GM19324 (cell line): ENCODE data around the gene RTTN.

Source experiments
- ATAC-seq: cut with Tn5 transposase; IDR thresholded peaks from one replicate; pipeline ENCODE4 v1.9.1; 2021; ENCODE audit warnings: mild to moderate bottlenecking, moderate library complexity; ENCODE audit not compliant: unreplicated experiment, low FRiP score

The RTTN gene

GRCh38 chr18:70030728-70031127 lies 174.8 kb downstream of the RTTN start:
- ATAC-seq = no peak

GRCh38 chr18:70029163-70029562 lies 176.3 kb downstream of the RTTN start:
- ATAC-seq = peak; percentile 41

DNA sequence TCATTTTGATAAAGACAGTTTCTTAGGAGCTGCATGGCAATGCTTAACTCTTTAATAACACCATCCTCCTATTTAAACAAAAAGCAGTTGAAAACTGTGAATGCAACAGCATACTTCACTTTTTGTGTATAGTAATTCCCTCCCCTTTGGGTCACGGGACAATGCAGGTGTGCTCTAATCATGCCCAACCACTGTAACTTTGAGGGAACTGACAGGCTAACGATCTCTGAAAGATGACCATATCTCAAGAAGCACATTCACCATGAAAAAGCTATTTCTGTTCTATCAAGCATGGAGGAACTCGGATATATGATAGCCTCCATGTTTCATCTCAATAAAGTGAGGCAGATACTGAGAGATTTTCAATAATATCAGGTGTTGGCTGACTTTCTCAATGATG lies 176.8 kb downstream of the RTTN start:
- peak; percentile 83 for ATAC-seq

DNA sequence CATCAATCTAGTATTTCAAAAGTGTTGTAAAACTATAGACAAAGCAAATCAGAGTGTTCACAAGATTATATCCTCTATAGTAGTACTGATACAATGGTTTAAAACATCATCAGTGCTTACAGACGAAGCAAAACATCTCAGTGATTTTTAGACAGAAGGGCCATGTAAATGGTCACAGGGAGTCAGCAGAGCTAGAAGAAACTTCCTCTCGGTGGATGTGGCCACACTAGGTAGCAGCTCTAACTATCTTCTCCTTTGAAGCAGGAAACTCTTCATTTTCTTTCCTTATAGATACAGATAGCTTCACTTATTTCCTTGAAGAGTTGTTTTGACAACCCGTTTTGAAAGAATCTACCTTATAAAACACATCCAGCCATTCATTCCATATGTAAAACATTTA lies 177.4 kb downstream of the RTTN start:
- no peak for ATAC-seq

GRCh38 chr18:70025580-70025979 lies 179.9 kb downstream of the RTTN start:
- no peak for ATAC-seq

GRCh38 chr18:70024829-70025228 lies 180.7 kb downstream of the RTTN start:
- no peak for ATAC-seq

DNA sequence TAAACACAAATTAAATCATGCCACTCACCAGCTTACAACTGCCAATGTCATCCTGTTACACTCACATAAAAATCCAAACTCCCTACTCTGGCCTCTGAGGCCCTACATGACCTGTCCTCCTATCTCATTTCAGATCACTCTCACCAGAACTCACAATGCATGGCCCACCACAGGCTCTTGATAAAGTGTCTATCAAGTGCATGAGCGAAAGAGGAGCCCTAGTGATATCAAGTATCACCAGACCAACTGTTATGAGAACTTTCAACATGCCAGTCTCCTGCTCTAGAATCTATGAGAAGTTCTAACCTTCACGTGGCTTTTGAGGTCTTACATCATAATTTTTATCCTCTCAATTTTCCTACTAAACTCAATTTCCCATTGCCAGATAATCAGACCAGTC lies 181.4 kb downstream of the RTTN start:
- no peak for ATAC-seq

GRCh38 chr18:70022636-70023035 lies 182.9 kb downstream of the RTTN start:
- no peak for ATAC-seq

GRCh38 chr18:70021498-70021897 lies 184.0 kb downstream of the RTTN start:
- no peak for ATAC-seq

- no peak for ATAC-seq
Measured at GRCh38 chr18:70021043-70021442, 184.4 kb downstream of the RTTN start.

GRCh38 chr18:70019991-70020390 lies 185.5 kb downstream of the RTTN start:
- no peak for ATAC-seq

- no peak for ATAC-seq
Measured at GRCh38 chr18:70019136-70019535, 186.4 kb downstream of the RTTN start.

DNA sequence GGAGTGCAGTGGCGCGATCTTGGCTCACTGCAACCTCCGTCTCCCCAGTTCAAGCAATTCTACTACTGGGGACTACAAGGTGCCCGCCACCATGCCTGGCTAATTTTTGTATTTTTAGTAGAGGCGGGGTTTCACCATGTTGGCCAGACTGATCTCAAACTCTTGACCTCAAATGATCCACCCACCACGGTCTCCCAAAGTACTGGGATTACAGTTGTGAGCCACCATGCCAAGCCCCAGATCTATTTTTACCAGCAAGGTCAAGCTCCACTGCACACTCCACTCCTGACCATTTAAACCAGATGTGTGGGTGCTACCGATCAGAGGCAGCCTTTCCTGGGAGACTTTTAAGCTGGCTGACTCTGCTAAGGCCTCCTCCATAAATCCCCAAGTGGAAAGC lies 190.4 kb downstream of the RTTN start:
- ATAC-seq = no peak

- ATAC-seq = no peak
Measured at GRCh38 chr18:70005580-70005979, 199.9 kb downstream of the RTTN start.

DNA sequence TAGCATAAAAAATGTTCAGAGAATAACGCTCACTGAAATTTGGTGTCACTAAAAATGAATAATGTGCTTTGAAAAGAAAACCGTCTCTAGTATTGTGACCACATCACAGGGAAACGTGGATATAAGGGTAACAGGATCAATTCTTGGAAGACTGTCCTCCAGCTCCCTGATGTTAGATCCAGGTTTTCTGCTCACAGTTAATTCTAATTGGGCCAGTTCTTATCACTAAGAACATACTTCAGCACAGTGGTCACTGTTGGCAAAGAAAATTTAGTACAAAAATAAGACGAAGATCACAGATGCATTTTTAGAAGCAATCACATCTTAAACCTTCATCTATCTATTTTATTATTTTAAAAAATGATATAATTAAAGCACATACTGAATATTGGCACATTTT lies 200.8 kb downstream of the RTTN start:
- ATAC-seq = no peak

DNA sequence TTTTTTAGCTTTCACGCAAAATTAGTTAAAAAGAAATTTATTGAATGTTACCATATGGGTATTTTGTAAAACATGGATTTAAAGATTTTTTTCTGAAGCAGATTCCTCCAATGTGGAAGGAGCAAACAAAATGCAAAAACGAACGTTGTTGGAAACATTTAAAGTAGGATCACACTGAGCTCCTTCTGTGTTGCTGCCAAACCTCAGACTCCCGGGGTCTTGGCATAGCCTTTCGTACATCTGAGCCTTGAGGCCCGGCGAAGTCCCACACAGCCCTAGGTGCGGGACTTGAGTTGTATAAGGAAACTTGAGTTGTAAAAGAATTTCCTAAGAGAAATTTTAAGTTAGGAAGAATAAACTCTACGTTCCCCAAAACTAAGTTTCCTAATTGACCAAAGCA lies 205.8 kb downstream of the RTTN start:
- ATAC-seq = no peak

DNA sequence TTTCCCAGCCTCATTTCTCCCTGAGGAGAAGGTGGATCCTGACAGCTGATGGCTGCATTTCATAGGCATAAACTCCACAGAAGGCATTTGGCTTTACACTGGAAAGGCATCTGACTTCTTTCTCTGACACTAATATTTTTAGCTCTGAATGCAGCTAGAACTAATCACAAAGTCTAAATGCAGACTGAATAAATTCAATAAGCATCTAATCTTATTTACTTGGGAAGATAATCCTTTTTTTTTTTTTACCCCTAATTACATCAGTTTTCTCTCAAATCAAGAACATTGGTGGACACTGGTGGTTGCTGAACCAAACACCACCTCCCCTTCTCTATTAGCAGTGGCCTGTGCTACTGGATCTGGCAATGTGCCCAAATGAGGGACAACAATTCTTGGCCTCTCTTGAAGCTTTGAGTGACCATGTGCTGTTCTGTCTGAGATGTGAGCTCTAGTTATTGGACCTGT lies 206.9 kb downstream of the RTTN start:
- ATAC-seq = no peak

DNA sequence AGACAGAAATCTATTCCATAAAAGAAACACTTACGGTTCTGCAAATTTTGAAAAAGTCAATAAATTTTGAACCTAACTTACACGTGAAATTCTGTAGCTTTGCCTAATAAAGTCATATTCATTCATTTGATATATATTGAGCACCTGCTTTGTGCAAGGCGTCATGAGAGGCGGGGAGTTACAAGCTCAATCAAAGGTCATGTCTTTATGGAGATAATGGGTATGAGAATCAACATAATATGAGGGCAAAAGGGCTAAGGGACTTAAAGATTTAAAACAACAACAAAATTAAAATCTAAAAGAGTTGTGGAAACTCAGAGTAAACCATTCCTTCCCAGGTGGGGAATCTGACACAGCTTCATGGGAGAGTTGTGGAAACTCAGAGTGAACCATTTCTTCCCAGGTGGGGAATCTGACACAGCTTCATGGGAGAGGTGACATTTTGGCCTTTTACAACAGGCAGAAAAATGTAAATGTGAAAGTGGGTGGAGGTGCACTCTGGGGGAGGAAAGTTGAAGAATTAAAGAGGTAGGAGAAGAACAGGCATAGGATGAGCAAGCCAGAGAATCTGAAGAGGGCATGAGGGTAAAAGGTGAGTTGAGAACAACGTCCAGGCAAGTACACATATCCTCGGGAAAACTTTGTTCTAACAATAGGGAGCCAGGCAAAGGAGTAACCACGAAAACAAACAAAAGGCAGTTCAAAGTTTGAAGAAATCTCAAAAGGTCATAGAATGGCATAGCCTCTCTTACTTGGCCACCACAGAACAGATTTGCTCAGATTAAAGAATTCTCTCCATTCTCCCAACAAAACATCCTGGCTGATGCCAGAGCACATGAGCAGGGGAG lies 208.3 kb downstream of the RTTN start:
- no peak for ATAC-seq

DNA sequence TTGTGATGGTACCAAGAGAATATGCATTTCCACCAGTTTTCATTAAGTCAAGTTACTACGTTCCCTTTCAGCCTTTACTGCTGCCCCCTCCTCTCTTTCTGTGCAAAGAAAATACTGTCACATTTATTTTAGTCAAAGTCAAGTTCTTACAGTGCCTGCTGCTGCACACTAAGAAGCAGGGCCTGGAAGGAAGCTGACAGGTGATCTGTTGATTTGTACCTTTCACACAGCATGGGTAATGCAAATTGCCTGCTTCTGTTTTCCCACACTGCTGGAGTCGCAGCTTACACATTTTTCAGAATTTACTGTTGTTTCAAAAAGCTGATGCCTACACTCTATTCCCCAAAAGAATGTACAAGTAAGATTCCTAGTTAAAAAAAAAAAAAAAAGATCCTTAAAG lies 209.1 kb downstream of the RTTN start:
- ATAC-seq = no peak

DNA sequence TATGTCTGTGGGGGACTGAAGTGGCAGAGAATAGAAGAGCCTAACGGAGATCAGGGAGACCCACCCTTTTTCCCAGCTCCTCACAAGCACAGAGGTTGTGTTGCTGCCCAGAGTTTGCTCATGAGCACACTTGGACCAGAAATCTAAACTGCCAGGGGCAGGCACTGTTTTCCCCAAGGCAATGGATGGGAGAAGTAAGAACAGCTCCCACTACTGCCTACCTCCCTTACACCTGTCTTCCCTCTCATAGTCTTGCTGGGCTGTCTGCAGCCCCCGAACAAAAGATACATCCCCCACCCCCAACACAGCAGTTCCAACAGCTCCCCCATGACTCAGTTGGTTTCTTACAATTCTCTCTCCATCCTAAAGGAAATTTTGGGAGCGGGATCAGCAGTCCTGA lies 209.7 kb downstream of the RTTN start:
- no peak for ATAC-seq

- ATAC-seq = no peak
Measured at GRCh38 chr18:69992776-69993175, 212.7 kb downstream of the RTTN start.

GRCh38 chr18:69987870-69988269 lies 217.6 kb downstream of the RTTN start:
- no peak for ATAC-seq
